ENCODE results near the gene HOXD9. TPM values are rescaled to one million over a fixed set of nuclear protein-coding genes. Genes with fewer than 3 reads are reported as not detected.
A peak's percentile ranks its signal among the peaks of the same experiment; 100 is the strongest.

HOXD9 gene
- total RNA-seq, 2 donors from 2014 or later, result 0.33 to 1.6 TPM

DNA sequence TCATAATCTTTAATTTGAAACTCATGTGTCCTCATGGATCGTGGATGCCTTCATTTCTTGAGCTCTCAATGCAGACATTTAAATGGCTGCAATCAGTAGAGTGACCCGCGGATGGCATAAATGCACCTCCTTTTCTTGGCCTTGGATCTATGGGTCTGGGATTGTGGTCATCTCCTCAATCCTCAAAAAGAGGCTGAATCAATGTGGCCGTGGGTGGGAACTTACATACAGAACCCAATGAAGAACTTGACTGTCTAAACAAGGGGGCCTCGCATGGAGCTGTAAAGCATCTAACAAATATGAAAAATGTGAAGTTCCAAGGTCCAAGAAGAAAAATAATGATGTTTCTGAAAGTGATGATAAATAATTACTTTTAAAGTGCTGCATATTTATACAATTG is 27.1 kb upstream of the HOXD9 start:
- H3K4me3 ChIP-seq, result no peak overlapping the region
- TF ChIP-seq, protein P1, sequence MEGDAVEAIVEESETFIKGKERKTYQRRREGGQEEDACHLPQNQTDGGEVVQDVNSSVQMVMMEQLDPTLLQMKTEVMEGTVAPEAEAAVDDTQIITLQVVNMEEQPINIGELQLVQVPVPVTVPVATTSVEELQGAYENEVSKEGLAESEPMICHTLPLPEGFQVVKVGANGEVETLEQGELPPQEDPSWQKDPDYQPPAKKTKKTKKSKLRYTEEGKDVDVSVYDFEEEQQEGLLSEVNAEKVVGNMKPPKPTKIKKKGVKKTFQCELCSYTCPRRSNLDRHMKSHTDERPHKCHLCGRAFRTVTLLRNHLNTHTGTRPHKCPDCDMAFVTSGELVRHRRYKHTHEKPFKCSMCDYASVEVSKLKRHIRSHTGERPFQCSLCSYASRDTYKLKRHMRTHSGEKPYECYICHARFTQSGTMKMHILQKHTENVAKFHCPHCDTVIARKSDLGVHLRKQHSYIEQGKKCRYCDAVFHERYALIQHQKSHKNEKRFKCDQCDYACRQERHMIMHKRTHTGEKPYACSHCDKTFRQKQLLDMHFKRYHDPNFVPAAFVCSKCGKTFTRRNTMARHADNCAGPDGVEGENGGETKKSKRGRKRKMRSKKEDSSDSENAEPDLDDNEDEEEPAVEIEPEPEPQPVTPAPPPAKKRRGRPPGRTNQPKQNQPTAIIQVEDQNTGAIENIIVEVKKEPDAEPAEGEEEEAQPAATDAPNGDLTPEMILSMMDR (IDR thresholded peaks at IDR 0.05), result no peak
- no peak for TF ChIP-seq POLR2A (IDR thresholded peaks at IDR 0.05)
- peaks cover 0 to 69% of the 10 kb centered on the region in 2 donors for H3K27me3 ChIP-seq
- no peak overlapping the region for H3K27ac ChIP-seq
- H3K36me3 ChIP-seq (replicated peaks in 1 of 2; ENCODE audit: insufficient read depth in 1 of 2, low read depth in 2 of 2), result no peaks in the 10 kb centered on the region
- no peak for ATAC-seq
- H3K4me1 ChIP-seq, result peaks cover 38% of the 10 kb centered on the region
- 10 to 13% methylated on average over 5 of the region's 5 CpGs for WGBS, 2 donors
- no peaks in the 10 kb centered on the region for H3K9me3 ChIP-seq
- no peak for DNase-seq
- intact Hi-C loops (cut with DNase I), result loop anchor here (5.0 kb wide), 1 partner anchor 408 kb away; no protein-coding TSS in a partner anchor

DNA sequence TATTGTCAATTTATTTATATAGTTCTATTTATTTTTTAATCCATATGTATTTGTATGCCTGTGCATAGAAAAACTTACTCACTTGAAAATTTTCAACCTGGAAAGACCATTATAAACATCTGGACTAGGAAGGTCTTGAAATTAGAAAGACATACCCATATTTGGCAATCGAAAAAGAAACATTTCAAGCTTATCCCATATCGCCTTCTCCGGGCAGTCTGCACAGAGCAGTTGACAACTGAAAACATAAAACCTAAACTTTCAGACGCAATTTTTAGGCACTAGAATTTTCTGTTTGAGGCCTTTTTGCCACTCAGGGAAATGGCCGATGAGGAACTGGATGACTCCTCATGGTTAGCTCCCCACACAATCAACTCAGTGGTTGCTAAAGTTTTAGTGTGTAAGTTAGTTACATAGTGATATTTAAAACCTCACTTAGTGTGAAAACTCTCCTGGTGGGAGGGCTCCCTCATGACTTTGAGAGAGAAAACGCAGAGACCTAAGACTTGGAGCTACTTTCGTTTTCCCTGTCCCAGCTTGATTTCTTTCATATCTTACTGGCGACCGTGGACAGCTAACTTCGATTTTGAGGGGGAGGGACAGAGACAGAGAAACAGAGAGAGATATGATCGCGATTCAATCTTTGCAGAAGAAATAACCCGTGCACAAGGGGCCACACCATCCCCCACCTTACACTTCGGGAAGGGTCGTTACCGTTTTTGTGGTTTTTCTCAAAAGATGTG is 26.1 kb upstream of the HOXD9 start:
- TF ChIP-seq, protein P1 (IDR thresholded peaks at IDR 0.05), result no peak
- no peak for TF ChIP-seq POLR2A (IDR thresholded peaks at IDR 0.05)
- ATAC-seq (no peak), DNase-seq (no peak)
- no peaks in the 10 kb centered on the region for H3K36me3 ChIP-seq (replicated peaks in 1 of 2; ENCODE audit: insufficient read depth in 1 of 2, low read depth in 2 of 2)
- 7 to 10% methylated on average over 16 of the region's 16 CpGs for WGBS, 2 donors
- no peak overlapping the region for H3K4me3 ChIP-seq
- no peak overlapping the region for H3K27ac ChIP-seq
- H3K27me3 ChIP-seq, result peaks cover 0 to 69% of the 10 kb centered on the region in 2 donors
- no peaks in the 10 kb centered on the region for H3K9me3 ChIP-seq
- intact Hi-C loops (cut with DNase I), result loop anchor here (5.0 kb wide), 1 partner anchor 409 kb away; no protein-coding TSS in a partner anchor
- H3K4me1 ChIP-seq, result peaks cover 38% of the 10 kb centered on the region

- peak; percentile 87 for ATAC-seq
- intact Hi-C loops (cut with DNase I), result loop anchor here (5.0 kb wide), 1 partner anchor 410 kb away; no protein-coding TSS in a partner anchor
- DNase-seq, result peak; percentile 69 to 80 (median 73)
Measured at GRCh38 chr2:176096986-176097819, 25.3 kb upstream of the HOXD9 start.

GRCh38 chr2:176097820-176098365 is 24.6 kb upstream of the HOXD9 start:
- WGBS, 2 donors, result 3 to 4% methylated on average over 18 of the region's 18 CpGs
- H3K4me3 ChIP-seq, result no peak overlapping the region
- no peak overlapping the region for H3K27ac ChIP-seq
- intact Hi-C loops (cut with DNase I), result loop anchor here (5.0 kb wide), 1 partner anchor 411 kb away; no protein-coding TSS in a partner anchor
- DNase-seq (no peak), ATAC-seq (no peak)
- no peaks in the 10 kb centered on the region for H3K9me3 ChIP-seq
- H3K4me1 ChIP-seq, result peaks cover 33% of the 10 kb centered on the region
- H3K27me3 ChIP-seq, result peaks cover 0 to 61% of the 10 kb centered on the region in 2 donors
- TF ChIP-seq, protein P1 (IDR thresholded peaks at IDR 0.05), result no peak
- no peak for TF ChIP-seq POLR2A (IDR thresholded peaks at IDR 0.05)
- no peaks in the 10 kb centered on the region for H3K36me3 ChIP-seq (replicated peaks in 1 of 2; ENCODE audit: insufficient read depth in 1 of 2, low read depth in 2 of 2)

More at GRCh38 chr2:176096986-176097819, 25.3 kb upstream of the HOXD9 start:
- H3K4me1 ChIP-seq, result peaks cover 38% of the 10 kb centered on the region
- no peak for TF ChIP-seq POLR2A (IDR thresholded peaks at IDR 0.05)
- TF ChIP-seq, protein P1 (IDR thresholded peaks at IDR 0.05), result peak; percentile 69 to 93 (median 87)
- H3K9me3 ChIP-seq, result no peaks in the 10 kb centered on the region
- H3K27me3 ChIP-seq, result peaks cover 0 to 62% of the 10 kb centered on the region in 2 donors
- no peaks in the 10 kb centered on the region for H3K36me3 ChIP-seq (replicated peaks in 1 of 2; ENCODE audit: insufficient read depth in 1 of 2, low read depth in 2 of 2)
- 1 to 4% methylated on average over 19 to 45 of the region's 45 CpGs for WGBS, 2 donors
- no peak overlapping the region for H3K27ac ChIP-seq
- peak overlapping the region in 1 of 2 donors; percentile 1 for H3K4me3 ChIP-seq

All from body of pancreas (tissue), 4 donors.